HG03342 (cell line): ENCODE data around the gene DEFB132.
"Not testable (repeated sequence)": the region's sequence is repeated elsewhere in the genome, so short reads cannot be mapped to it uniquely, and the experiment has no call there.

Experiments
- ATAC-seq: cut with Tn5 transposase; IDR thresholded peaks from one replicate; pipeline ENCODE4 v1.9.1; 2021; ENCODE audit warnings: mild to moderate bottlenecking, moderate library complexity; ENCODE audit not compliant: unreplicated experiment

Gene DEFB132

GRCh38 chr20:257419-257818 is at the start of gene DEFB132:
Gene DEFB132, plus strand, starts transcription at chr20:257724. Its CDS starts 55 bp downstream, at chr20:257779.
- ATAC-seq: no peak

- no peak for ATAC-seq
Observed at GRCh38 chr20:208942-209566, 48.5 kb upstream of the DEFB132 start.

GRCh38 chr20:210809-211502 is 46.6 kb upstream of the DEFB132 start:
- ATAC-seq: no peak

GRCh38 chr20:214383-214782 is 43.1 kb upstream of the DEFB132 start:
- no peak for ATAC-seq

GRCh38 chr20:215796-216195 is 41.7 kb upstream of the DEFB132 start:
- no peak for ATAC-seq

GRCh38 chr20:217266-217665 is 40.3 kb upstream of the DEFB132 start:
- ATAC-seq: no peak

- no peak for ATAC-seq
Observed at GRCh38 chr20:219290-220115, 38.0 kb upstream of the DEFB132 start.

- no peak for ATAC-seq
Observed at GRCh38 chr20:221258-221830, 36.2 kb upstream of the DEFB132 start.

GRCh38 chr20:225879-226278 is 31.6 kb upstream of the DEFB132 start:
- not testable (repeated sequence) for ATAC-seq

GRCh38 chr20:226958-227357 is 30.6 kb upstream of the DEFB132 start, which contains the start of gene DEFB129:
Gene DEFB129, plus strand, starts transcription at chr20:227258. Its CDS starts 31 bp downstream, at chr20:227289.
- no peak for ATAC-seq

GRCh38 chr20:227439-228105 is 30.0 kb upstream of the DEFB132 start:
- no peak for ATAC-seq

- ATAC-seq: no peak
Observed at GRCh38 chr20:235891-236290, 21.6 kb upstream of the DEFB132 start.

GRCh38 chr20:237489-237888 is 20.0 kb upstream of the DEFB132 start:
- peak; percentile 35 for ATAC-seq

- peak; percentile 69 for ATAC-seq
Observed at GRCh38 chr20:237929-238328, 19.6 kb upstream of the DEFB132 start.

GRCh38 chr20:242905-243304 is 14.6 kb upstream of the DEFB132 start:
- no peak for ATAC-seq

GRCh38 chr20:251354-251753 is 6.2 kb upstream of the DEFB132 start:
- no peak for ATAC-seq

GRCh38 chr20:252801-253200 is 4.7 kb upstream of the DEFB132 start:
- no peak for ATAC-seq

- not testable (repeated sequence) for ATAC-seq
Observed at GRCh38 chr20:253447-253846, 4.1 kb upstream of the DEFB132 start.

GRCh38 chr20:258269-258858 is 840 bp downstream of the DEFB132 start:
- no peak for ATAC-seq

- ATAC-seq: no peak
Observed at GRCh38 chr20:258963-259362, 1.4 kb downstream of the DEFB132 start.
